Measurements from ENCODE around the gene SKAP1.
A peak's percentile ranks its signal among the peaks of the same experiment; 100 is the strongest.
"Not testable (repeated sequence)": the region's sequence is repeated elsewhere in the genome, so short reads cannot be mapped to it uniquely, and the experiment has no call there.

Gene SKAP1

DNA sequence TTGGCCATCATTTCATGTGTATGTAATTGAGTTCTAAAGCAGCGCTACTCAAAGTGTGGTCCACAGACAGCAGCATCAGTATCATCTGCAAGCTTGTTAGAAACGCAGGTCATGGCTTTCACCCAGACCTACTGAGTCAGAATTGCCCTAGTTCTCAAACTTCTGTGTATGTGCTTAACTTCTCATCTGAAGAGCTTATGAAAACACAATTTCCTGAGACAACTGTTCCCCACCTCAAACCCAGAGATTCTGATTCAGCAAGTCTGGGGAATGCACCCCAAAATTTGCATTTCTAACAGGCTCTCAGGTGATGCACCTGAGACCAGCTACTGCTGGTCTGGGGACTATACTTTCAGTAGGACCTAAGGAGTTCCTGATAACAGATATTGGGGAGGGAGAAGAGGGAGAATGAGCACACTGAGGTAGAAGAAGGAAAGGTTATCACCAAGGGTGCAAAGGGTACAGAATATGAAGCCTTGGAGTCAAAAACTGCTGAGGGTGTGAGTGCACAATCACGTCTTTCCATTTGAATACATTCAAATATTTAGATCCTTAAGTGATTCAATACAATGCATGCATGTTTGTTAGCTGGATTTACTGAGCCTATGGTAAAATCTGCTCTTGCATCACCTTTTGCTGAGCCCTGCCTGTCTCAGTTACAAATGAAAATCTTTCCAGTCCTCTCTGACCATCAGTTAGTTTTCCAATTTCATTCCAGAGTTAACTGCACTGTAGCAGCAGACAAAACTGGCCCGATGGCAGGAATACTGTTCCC, 29.2 kb upstream of the SKAP1 start:
- TF ChIP-seq, protein P1, sequence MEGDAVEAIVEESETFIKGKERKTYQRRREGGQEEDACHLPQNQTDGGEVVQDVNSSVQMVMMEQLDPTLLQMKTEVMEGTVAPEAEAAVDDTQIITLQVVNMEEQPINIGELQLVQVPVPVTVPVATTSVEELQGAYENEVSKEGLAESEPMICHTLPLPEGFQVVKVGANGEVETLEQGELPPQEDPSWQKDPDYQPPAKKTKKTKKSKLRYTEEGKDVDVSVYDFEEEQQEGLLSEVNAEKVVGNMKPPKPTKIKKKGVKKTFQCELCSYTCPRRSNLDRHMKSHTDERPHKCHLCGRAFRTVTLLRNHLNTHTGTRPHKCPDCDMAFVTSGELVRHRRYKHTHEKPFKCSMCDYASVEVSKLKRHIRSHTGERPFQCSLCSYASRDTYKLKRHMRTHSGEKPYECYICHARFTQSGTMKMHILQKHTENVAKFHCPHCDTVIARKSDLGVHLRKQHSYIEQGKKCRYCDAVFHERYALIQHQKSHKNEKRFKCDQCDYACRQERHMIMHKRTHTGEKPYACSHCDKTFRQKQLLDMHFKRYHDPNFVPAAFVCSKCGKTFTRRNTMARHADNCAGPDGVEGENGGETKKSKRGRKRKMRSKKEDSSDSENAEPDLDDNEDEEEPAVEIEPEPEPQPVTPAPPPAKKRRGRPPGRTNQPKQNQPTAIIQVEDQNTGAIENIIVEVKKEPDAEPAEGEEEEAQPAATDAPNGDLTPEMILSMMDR (conservative IDR thresholded peaks at IDR 0.05) = no peak
- H3K27ac ChIP-seq = no peak overlapping the region

DNA sequence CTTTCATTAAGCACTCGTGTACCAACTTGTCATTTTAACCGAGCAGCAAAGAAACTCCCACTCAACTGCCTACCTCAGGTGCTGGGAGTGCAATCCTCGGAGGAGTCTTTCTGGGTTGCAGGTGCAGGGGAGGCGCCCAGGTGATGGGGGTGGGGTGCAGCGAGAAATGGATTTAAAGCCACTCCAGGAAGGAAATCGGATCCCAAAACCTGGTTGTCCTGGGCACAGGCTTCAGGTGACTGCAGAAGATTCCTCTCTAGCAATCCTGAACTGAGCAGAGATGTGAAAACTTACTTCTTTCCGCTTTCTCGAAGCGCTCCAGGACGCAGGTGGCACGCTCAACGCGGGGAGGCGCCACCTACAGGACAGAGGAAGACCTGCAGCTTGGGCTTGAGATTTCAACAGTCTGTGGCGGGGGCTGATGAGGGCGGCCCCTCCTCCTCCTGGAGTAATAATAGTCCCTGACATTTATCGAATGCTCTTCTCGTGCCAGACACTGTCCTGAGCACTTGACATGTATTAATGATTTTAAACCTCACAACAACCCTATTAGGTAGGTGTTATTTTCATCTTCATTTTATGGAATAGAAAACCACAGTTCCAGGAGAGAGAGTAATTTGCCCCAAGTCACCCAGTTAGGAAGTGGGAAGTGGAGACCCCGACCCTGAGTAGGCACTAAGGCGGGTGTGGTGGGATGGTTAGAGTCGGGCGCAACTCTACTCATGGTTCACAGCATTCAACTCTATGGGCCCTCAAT, 27.2 kb upstream of the SKAP1 start:
- H3K27ac ChIP-seq = no peak overlapping the region
- TF ChIP-seq, protein P1 (conservative IDR thresholded peaks at IDR 0.05) = peak; percentile 99

DNA sequence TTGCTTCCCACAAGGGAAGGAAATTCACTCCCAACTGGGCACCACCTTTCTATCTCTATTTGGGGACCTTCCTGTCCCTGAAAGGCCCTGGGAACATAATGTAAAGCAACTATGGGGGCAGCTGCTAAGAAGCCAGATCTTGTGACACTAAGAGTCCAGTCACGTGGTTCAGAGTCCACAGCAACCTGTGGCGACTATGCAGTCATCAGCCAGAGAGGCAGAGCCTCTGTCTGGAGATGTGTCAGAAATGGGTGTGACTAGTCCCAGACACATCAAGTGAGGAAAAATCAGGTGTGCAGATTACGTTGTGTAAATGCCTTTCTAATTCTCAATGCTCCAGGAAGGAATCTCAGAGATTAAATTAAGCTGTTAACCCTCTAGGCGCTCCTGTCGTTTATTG, 26.6 kb upstream of the SKAP1 start:
- H3K27ac ChIP-seq = no peak overlapping the region
- TF ChIP-seq, protein P1 (conservative IDR thresholded peaks at IDR 0.05) = no peak

DNA sequence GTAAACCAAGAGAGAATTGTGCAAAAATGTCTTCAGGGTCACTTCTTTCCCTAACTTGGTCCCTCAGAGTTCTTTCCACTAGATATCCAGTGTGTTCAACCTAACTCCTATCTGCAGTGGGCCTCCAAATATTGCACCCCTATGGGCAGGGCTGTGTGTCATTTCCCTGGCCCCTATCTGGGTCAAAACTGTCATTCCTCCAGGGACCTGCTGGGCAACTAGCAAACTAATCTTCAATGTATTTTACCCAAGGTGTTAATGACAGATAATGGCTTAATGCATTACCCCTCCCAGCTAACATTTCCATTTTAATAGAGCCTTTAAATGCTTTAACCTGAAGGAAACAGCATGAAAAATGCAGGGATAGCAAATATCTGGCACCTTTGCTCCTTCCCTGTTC, 25.8 kb upstream of the SKAP1 start:
- TF ChIP-seq, protein P1 (conservative IDR thresholded peaks at IDR 0.05) = no peak
- H3K27ac ChIP-seq = no peak overlapping the region

DNA sequence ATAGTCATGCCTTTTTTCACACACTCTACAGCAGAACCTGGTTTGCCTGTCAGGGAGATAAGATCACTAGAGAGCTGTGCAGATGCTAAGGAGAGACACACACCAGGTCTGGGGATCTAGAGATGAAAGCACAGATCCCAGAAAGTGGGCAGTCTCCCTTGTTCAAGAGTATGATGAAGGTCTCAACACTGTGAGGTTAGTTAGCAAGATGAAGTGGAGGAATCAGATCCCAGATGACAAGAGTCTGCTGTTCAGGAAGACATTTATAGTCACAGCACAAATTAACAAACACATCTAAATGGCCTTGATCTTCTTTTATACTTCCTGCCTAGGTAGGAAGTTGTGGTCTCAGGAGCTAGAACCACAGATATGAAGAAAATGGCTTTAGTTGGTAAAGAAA, 23.4 kb upstream of the SKAP1 start:
- TF ChIP-seq, protein P1 (conservative IDR thresholded peaks at IDR 0.05) = no peak
- H3K27ac ChIP-seq = peak overlapping the region; percentile 21; the same call in 1 of the 2 replicates

DNA sequence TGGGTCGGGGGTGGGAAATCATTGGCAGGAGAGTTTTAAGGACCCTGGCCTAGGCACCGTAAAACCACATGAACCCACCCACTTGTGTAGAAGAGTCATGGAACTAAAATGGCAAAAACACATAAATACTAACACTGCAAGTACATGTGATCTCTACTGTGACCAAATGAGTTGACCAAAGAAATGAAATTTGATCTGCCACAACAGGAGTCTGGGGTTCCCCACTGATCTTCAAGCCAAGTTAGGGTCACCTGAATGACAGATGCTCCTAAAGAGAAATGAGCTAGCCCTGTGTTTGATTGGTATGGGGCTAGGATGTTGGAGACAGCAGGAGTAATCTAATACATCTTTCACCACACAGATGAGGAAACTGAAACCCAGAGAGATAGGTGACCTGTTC, 21.5 kb upstream of the SKAP1 start:
- H3K27ac ChIP-seq = no peak overlapping the region
- TF ChIP-seq, protein P1 (conservative IDR thresholded peaks at IDR 0.05) = no peak

DNA sequence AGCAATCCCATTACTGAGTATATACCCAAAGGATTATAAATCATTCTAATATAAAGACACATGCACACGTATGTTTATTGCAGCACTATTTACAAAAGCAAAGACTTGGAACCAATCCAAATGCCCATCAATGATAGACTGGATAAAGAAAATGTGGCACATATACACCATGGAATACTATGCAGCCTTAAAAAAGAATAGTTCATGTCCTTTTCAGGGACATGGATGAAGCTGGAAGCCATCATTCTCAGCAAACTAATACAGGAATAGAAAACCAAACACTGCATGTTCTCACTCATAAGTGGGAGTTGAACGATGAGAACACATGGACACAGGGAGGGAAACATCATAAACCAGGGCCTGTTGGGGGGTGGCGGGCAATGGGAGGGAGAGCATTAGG, 19.3 kb upstream of the SKAP1 start:
- not testable (repeated sequence) for H3K27ac ChIP-seq

DNA sequence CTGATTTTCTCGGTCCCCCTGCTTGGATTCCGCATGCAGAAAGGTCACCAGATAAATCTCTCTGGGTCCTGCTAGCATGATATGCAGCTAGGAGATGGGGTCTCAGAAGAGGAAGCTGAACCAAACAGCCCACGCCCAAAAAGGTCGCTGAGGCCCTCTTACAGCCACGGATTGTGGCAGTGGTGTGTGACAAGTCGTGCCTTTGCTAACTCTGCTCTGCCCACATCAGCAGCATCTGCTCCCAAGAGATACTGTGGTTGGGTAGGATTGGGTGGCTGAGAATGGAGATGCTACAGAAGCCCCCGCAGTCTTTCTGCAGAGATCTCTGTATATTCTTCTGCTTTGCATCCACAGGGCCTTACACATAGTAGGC, 15.2 kb upstream of the SKAP1 start:
- TF ChIP-seq, protein P1 (conservative IDR thresholded peaks at IDR 0.05) = no peak
- H3K27ac ChIP-seq = no peak overlapping the region

Measured in VCaP (cell line).